Bone marrow (tissue), 2 donors: ENCODE measurements around the gene SPTSSA.
A peak's percentile ranks its signal among the peaks of the same experiment; 100 is the strongest.
"Not testable (repeated sequence)": the region's sequence is repeated elsewhere in the genome, so short reads cannot be mapped to it uniquely, and the experiment has no call there.

Source experiments
- DNase-seq, 2 donors: peaks; one replicate each; lab custom pipeline; 2025; lab: John Stamatoyannopoulos, UW

Gene SPTSSA

GRCh38 chr14:34462132-34462893 is at the start of gene SPTSSA:
Gene SPTSSA, minus strand, starts transcription at chr14:34462240. Its CDS starts 33 bp downstream, at chr14:34462207.
- peak; percentile 42 to 71 for DNase-seq

- no peak for DNase-seq
Observed at GRCh38 chr14:34507884-34508283, 45.8 kb upstream of the SPTSSA start.

GRCh38 chr14:34507459-34507858 is 45.4 kb upstream of the SPTSSA start:
- no peak for DNase-seq

- not testable (repeated sequence) for DNase-seq
Observed at GRCh38 chr14:34505124-34505491, 43.1 kb upstream of the SPTSSA start.

GRCh38 chr14:34504027-34504426 is 42.0 kb upstream of the SPTSSA start:
- not testable (repeated sequence) for DNase-seq

GRCh38 chr14:34502545-34503225 is 40.6 kb upstream of the SPTSSA start:
- no peak for DNase-seq

- DNase-seq: no peak
Observed at GRCh38 chr14:34502001-34502400, 40.0 kb upstream of the SPTSSA start.

- DNase-seq: no peak
Observed at GRCh38 chr14:34501004-34501580, 39.1 kb upstream of the SPTSSA start.

- DNase-seq: no peak
Observed at GRCh38 chr14:34498684-34499412, 36.8 kb upstream of the SPTSSA start.

GRCh38 chr14:34496679-34497513 is 34.9 kb upstream of the SPTSSA start:
- DNase-seq: no peak

GRCh38 chr14:34496007-34496678 is 34.1 kb upstream of the SPTSSA start:
- DNase-seq: no peak

GRCh38 chr14:34489324-34489723 is 27.3 kb upstream of the SPTSSA start:
- DNase-seq: no peak

GRCh38 chr14:34488528-34488927 is 26.5 kb upstream of the SPTSSA start:
- DNase-seq: no peak

- DNase-seq: no peak
Observed at GRCh38 chr14:34484726-34485125, 22.7 kb upstream of the SPTSSA start.

GRCh38 chr14:34482463-34482862 is 20.4 kb upstream of the SPTSSA start:
- DNase-seq: no peak

- no peak for DNase-seq
Observed at GRCh38 chr14:34479694-34480093, 17.7 kb upstream of the SPTSSA start.

- no peak for DNase-seq
Observed at GRCh38 chr14:34478261-34478660, 16.2 kb upstream of the SPTSSA start.

- not testable (repeated sequence) for DNase-seq
Observed at GRCh38 chr14:34476036-34476435, 14.0 kb upstream of the SPTSSA start.

- DNase-seq: no peak
Observed at GRCh38 chr14:34475163-34475562, 13.1 kb upstream of the SPTSSA start.

- no peak for DNase-seq
Observed at GRCh38 chr14:34474187-34474679, 12.2 kb upstream of the SPTSSA start.
